Neural progenitor cell (in vitro differentiated cells): ENCODE data around the gene SYNDIG1. TPM values are rescaled to one million over a fixed set of nuclear protein-coding genes. Genes with fewer than 3 reads are reported as not detected.

ENCODE experiments used
- DNase-seq: peaks from one replicate; pipeline ENCODE4 v3.0.0-alpha.2; 2016; ENCODE audit warnings: low spot score
- H2AFZ ChIP-seq: fragments of 200-600 bp; sonication (generic); replicated peaks from 2 replicates; pipeline ENCODE4 v1.6.1; 2016; ENCODE audit warnings: antibody characterized with exemption
- H3F3A ChIP-seq: fragments of 200-600 bp; sonication (generic); 2 replicates; pipeline ENCODE4 v1.6.1; 2016; ENCODE audit warnings: antibody characterized with exemption, low read depth
- H3K27ac ChIP-seq: fragments of 200-600 bp; sonication (generic); 2 replicates; pipeline ENCODE4 v1.5.1; 2016; ENCODE audit warnings: mild to moderate bottlenecking
- H3K27me3 ChIP-seq: fragments of 200-600 bp; sonication (generic); 2 replicates; pipeline ENCODE4 v1.6.1; 2016; ENCODE audit warnings: mild to moderate bottlenecking, moderate library complexity
- H3K36me3 ChIP-seq: fragments of 200-600 bp; sonication (generic); 2 replicates; pipeline ENCODE4 v1.5.1; 2016
- H3K4me1 ChIP-seq: fragments of 200-600 bp; sonication (generic); 2 replicates; pipeline ENCODE4 v1.6.1; 2016; ENCODE audit warnings: mixed run types
- H3K4me2 ChIP-seq: fragments of 200-600 bp; sonication (generic); 2 replicates; pipeline ENCODE4 v1.6.1; 2016
- H3K4me3 ChIP-seq: fragments of 200-600 bp; sonication (generic); 2 replicates; pipeline ENCODE4 v1.5.1; 2016
- H3K79me2 ChIP-seq: fragments of 200-600 bp; sonication (generic); 2 replicates; pipeline ENCODE4 v1.6.1; 2016; ENCODE audit warnings: low read depth
- H3K9ac ChIP-seq: fragments of 200-600 bp; sonication (generic); 2 replicates; pipeline ENCODE4 v1.6.1; 2016
- H3K9me3 ChIP-seq: fragments of 200-600 bp; sonication (generic); 2 replicates; pipeline ENCODE4 v1.5.1; 2016; ENCODE audit warnings: low read depth
- H4K20me1 ChIP-seq: fragments of 200-600 bp; sonication (generic); 2 replicates; pipeline ENCODE4 v1.6.1; 2016; ENCODE audit warnings: low read depth
- H3K27ac Mint-ChIP-seq: 3 replicates; pipeline ENCODE4 v1.8.0; 2021; ENCODE audit warnings: mixed read lengths
- H3K27me3 Mint-ChIP-seq: 2 replicates; pipeline ENCODE4 v1.8.0; 2022; ENCODE audit warnings: low read depth, mild to moderate bottlenecking, inconsistent platforms, moderate library complexity, mixed read lengths; ENCODE audit not compliant: insufficient read depth
- H3K36me3 Mint-ChIP-seq: 3 replicates; pipeline ENCODE4 v1.8.0; 2021; ENCODE audit warnings: mixed read lengths
- H3K4me1 Mint-ChIP-seq: 3 replicates; pipeline ENCODE4 v1.8.0; 2021; ENCODE audit warnings: mixed read lengths
- H3K4me3 Mint-ChIP-seq: 3 replicates; pipeline ENCODE4 v1.8.0; 2021; ENCODE audit warnings: mild to moderate bottlenecking, moderate library complexity, mixed read lengths
- H3K9me3 Mint-ChIP-seq: 3 replicates; pipeline ENCODE4 v1.8.0; 2020; ENCODE audit warnings: mixed read lengths
- CTCF ChIP-seq: fragments of 200-600 bp; sonication (generic); IDR thresholded peaks from 2 replicates; pipeline ENCODE4 v1.5.1; 2017; ENCODE audit warnings: antibody characterized with exemption, mild to moderate bottlenecking
- EZH2 ChIP-seq: fragments of 200-600 bp; sonication (generic); IDR thresholded peaks from 2 replicates; pipeline ENCODE4 v1.6.1; 2017; ENCODE audit warnings: antibody characterized with exemption, mild to moderate bottlenecking, moderate library complexity
- EZH2phosphoT487 ChIP-seq: fragments of 200-600 bp; sonication (generic); IDR thresholded peaks from 2 replicates; pipeline ENCODE4 v1.6.1; 2017; ENCODE audit warnings: antibody characterized with exemption
- total RNA-seq: library from RNA; depleted of rRNA; stranded (reverse); fragments of >200 nt; gene quantifications from 2 replicates; pipeline ENCODE4 v1.2.3, GENCODE V29; 2015; ENCODE audit warnings: low replicate concordance

SYNDIG1 gene
- total RNA-seq, 1 donor from 2014 or later: 1.0 TPM

GRCh38 chr20:24698189-24698588, 228.8 kb downstream of the SYNDIG1 start:
- Histone ChIP-seq H3K4me3 (no peak overlapping the region), H3K9me3 (no peaks in the 10 kb centered on the region), H3K27ac (no peak overlapping the region), H3K79me2 (no peaks in the 10 kb centered on the region), H2AFZ (no peak overlapping the region), H4K20me1 (no peaks in the 10 kb centered on the region), H3K9ac (no peak overlapping the region), H3K4me2 (no peak overlapping the region), H3K36me3 (no peaks in the 10 kb centered on the region), H3F3A (no peaks in the 10 kb centered on the region), H3K27me3 (no peaks in the 10 kb centered on the region), H3K4me1 (no peaks in the 10 kb centered on the region)
- H3K27ac Mint-ChIP-seq: no peak overlapping the region
- H3K4me1 Mint-ChIP-seq: peaks cover 10% of the 10 kb centered on the region
- peaks cover 4% of the 10 kb centered on the region for H3K27me3 Mint-ChIP-seq
- H3K36me3 Mint-ChIP-seq: no peaks in the 10 kb centered on the region
- H3K9me3 Mint-ChIP-seq: peaks cover 2% of the 10 kb centered on the region
- DNase-seq: no peak
- no peak for TF ChIP-seq EZH2
- no peak for TF ChIP-seq EZH2phosphoT487
- no peak overlapping the region for H3K4me3 Mint-ChIP-seq

- Histone ChIP-seq H3K4me2 (no peak overlapping the region), H3F3A (no peaks in the 10 kb centered on the region), H3K36me3 (no peaks in the 10 kb centered on the region), H3K4me3 (no peak overlapping the region), H3K79me2 (no peaks in the 10 kb centered on the region), H2AFZ (no peak overlapping the region), H3K27ac (no peak overlapping the region), H4K20me1 (no peaks in the 10 kb centered on the region), H3K4me1 (no peaks in the 10 kb centered on the region), H3K9me3 (no peaks in the 10 kb centered on the region), H3K27me3 (no peaks in the 10 kb centered on the region), H3K9ac (no peak overlapping the region)
- DNase-seq: no peak
- no peak overlapping the region for H3K27ac Mint-ChIP-seq
- H3K4me3 Mint-ChIP-seq: no peak overlapping the region
- TF ChIP-seq EZH2phosphoT487 (no peak), EZH2 (no peak), CTCF (no peak)
- peaks cover 10% of the 10 kb centered on the region for H3K4me1 Mint-ChIP-seq
- no peaks in the 10 kb centered on the region for H3K36me3 Mint-ChIP-seq
- peaks cover 4% of the 10 kb centered on the region for H3K27me3 Mint-ChIP-seq
- H3K9me3 Mint-ChIP-seq: peaks cover 2% of the 10 kb centered on the region
Observed at GRCh38 chr20:24698706-24699206, 229.3 kb downstream of the SYNDIG1 start.

- no peak overlapping the region for H3K4me3 Mint-ChIP-seq
- Histone ChIP-seq H3K4me3 (no peak overlapping the region), H3K36me3 (no peaks in the 10 kb centered on the region), H3K4me1 (no peaks in the 10 kb centered on the region), H4K20me1 (no peaks in the 10 kb centered on the region), H3K9ac (no peak overlapping the region), H3K27ac (no peak overlapping the region), H3K27me3 (no peaks in the 10 kb centered on the region), H3K79me2 (no peaks in the 10 kb centered on the region), H3K4me2 (no peak overlapping the region), H3K9me3 (no peaks in the 10 kb centered on the region), H2AFZ (no peak overlapping the region), H3F3A (no peaks in the 10 kb centered on the region)
- H3K36me3 Mint-ChIP-seq: no peaks in the 10 kb centered on the region
- H3K4me1 Mint-ChIP-seq: peaks cover 10% of the 10 kb centered on the region
- no peak for DNase-seq
- H3K9me3 Mint-ChIP-seq: peaks cover 2% of the 10 kb centered on the region
- no peak overlapping the region for H3K27ac Mint-ChIP-seq
- H3K27me3 Mint-ChIP-seq: peaks cover 5% of the 10 kb centered on the region
- no peak for TF ChIP-seq CTCF
- no peak for TF ChIP-seq EZH2
- TF ChIP-seq EZH2phosphoT487: no peak
Observed at GRCh38 chr20:24699321-24700165, 230.1 kb downstream of the SYNDIG1 start.
